Hepatocyte (in vitro differentiated cells): ENCODE results near the gene SLAIN2.

Source experiments
- EZH2 ChIP-seq: fragments of 200-600 bp; sonication (generic); IDR thresholded peaks from 2 replicates; pipeline ENCODE4 v1.6.1; 2016; ENCODE audit warnings: antibody characterized with exemption, mild to moderate bottlenecking, borderline replicate concordance
- EZH2phosphoT487 ChIP-seq: fragments of 200-600 bp; sonication (generic); IDR thresholded peaks from one replicate; pipeline ENCODE4 v1.6.1; 2018; ENCODE audit warnings: antibody characterized with exemption, mild to moderate bottlenecking, low read depth, moderate library complexity; ENCODE audit not compliant: unreplicated experiment, severe bottlenecking
- TF ChIP-seq, protein P1 (sequence below): fragments of 200-600 bp; sonication (generic); IDR thresholded peaks from 2 replicates; pipeline ENCODE4 v1.5.1; 2016; ENCODE audit warnings: antibody characterized with exemption, mild to moderate bottlenecking; ENCODE audit not compliant: poor library complexity

DNA sequence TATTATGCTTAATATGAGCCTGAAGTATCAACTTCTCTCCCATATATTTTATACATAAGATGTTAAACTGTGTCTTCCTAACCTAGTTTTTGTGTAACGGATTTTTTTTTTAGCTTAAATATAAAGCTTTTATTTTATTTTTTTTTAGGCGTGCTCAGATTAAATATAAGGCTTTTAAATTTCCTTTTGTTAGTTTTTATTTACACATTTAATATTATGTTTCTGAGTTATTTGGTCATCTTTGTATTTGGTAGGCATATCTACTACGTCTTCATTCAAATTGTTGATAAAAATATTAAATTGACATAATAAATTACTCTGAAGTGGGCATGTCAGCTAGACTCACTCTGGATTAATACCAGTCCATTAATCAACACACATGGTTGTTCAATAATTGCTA lies 4.2 kb downstream of the SLAIN2 start:
- TF ChIP-seq, protein P1, sequence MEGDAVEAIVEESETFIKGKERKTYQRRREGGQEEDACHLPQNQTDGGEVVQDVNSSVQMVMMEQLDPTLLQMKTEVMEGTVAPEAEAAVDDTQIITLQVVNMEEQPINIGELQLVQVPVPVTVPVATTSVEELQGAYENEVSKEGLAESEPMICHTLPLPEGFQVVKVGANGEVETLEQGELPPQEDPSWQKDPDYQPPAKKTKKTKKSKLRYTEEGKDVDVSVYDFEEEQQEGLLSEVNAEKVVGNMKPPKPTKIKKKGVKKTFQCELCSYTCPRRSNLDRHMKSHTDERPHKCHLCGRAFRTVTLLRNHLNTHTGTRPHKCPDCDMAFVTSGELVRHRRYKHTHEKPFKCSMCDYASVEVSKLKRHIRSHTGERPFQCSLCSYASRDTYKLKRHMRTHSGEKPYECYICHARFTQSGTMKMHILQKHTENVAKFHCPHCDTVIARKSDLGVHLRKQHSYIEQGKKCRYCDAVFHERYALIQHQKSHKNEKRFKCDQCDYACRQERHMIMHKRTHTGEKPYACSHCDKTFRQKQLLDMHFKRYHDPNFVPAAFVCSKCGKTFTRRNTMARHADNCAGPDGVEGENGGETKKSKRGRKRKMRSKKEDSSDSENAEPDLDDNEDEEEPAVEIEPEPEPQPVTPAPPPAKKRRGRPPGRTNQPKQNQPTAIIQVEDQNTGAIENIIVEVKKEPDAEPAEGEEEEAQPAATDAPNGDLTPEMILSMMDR: no peak
- TF ChIP-seq EZH2 (no peak), EZH2phosphoT487 (no peak)
